CD4-positive, alpha-beta T cell treated with Interleukin-15 for 4 hours (primary cell): ENCODE measurements around the gene YTHDF2.
"Not testable (repeated sequence)": the region's sequence is repeated elsewhere in the genome, so short reads cannot be mapped to it uniquely, and the experiment has no call there.

Experiments used
- DNase-seq: peaks from one replicate; pipeline ENCODE4 v3.0.0-alpha.2; 2020; ENCODE audit warnings: low spot score

Gene YTHDF2

GRCh38 chr1:28759257-28759656 is 22.5 kb downstream of the YTHDF2 start:
- DNase-seq: no peak

GRCh38 chr1:28761189-28761588 is 24.4 kb downstream of the YTHDF2 start:
- no peak for DNase-seq

GRCh38 chr1:28766532-28767183 is 29.9 kb downstream of the YTHDF2 start:
- DNase-seq: no peak

- no peak for DNase-seq
Observed at GRCh38 chr1:28770601-28771165, 33.9 kb downstream of the YTHDF2 start.

- not testable (repeated sequence) for DNase-seq
Observed at GRCh38 chr1:28771921-28772320, 35.2 kb downstream of the YTHDF2 start.

- no peak for DNase-seq
Observed at GRCh38 chr1:28773105-28773504, 36.4 kb downstream of the YTHDF2 start.

- peak; percentile 64 for DNase-seq
Observed at GRCh38 chr1:28775121-28775942, 38.6 kb downstream of the YTHDF2 start.

- DNase-seq: no peak
Observed at GRCh38 chr1:28776341-28776740, 39.6 kb downstream of the YTHDF2 start.

- DNase-seq: no peak
Observed at GRCh38 chr1:28778021-28778420, 41.3 kb downstream of the YTHDF2 start.

- no peak for DNase-seq
Observed at GRCh38 chr1:28779751-28780408, 43.1 kb downstream of the YTHDF2 start.

GRCh38 chr1:28781305-28781704 is 44.6 kb downstream of the YTHDF2 start:
- DNase-seq: no peak

GRCh38 chr1:28782011-28782410 is 45.3 kb downstream of the YTHDF2 start:
- no peak for DNase-seq

GRCh38 chr1:28783363-28783762 is 46.6 kb downstream of the YTHDF2 start:
- DNase-seq: no peak

- no peak for DNase-seq
Observed at GRCh38 chr1:28789412-28789811, 52.7 kb downstream of the YTHDF2 start.

- no peak for DNase-seq
Observed at GRCh38 chr1:28789816-28790215, 53.1 kb downstream of the YTHDF2 start.

GRCh38 chr1:28790377-28791035 is 53.8 kb downstream of the YTHDF2 start:
- DNase-seq: no peak

GRCh38 chr1:28791929-28792328 is 55.2 kb downstream of the YTHDF2 start:
- DNase-seq: not testable (repeated sequence)

- no peak for DNase-seq
Observed at GRCh38 chr1:28792644-28793121, 55.9 kb downstream of the YTHDF2 start.

GRCh38 chr1:28794582-28794981 is 57.8 kb downstream of the YTHDF2 start:
- not testable (repeated sequence) for DNase-seq

GRCh38 chr1:28796352-28797211 is 59.8 kb downstream of the YTHDF2 start:
- no peak for DNase-seq

- no peak for DNase-seq
Observed at GRCh38 chr1:28800324-28800723, 63.6 kb downstream of the YTHDF2 start.
